ENCODE measurements around the gene PLPPR3.
"Not testable (repeated sequence)": the region's sequence is repeated elsewhere in the genome, so short reads cannot be mapped to it uniquely, and the experiment has no call there.

GRCh38 chr19:842802-843179 is 21.0 kb upstream of the PLPPR3 start:
- TF ChIP-seq CTCF (IDR thresholded peaks at IDR 0.05 in 4 of 5, conservative IDR thresholded peaks at IDR 0.05 in 1 of 5); POLR2A (IDR thresholded peaks at IDR 0.05): not testable (repeated sequence)

Data from gastrocnemius medialis (tissue), 4 donors.